Lung (tissue), 12 donors: ENCODE measurements around the gene CRKL. TPM values are rescaled to one million over a fixed set of nuclear protein-coding genes. Genes with fewer than 3 reads are reported as not detected.
"Not testable (repeated sequence)": the region's sequence is repeated elsewhere in the genome, so short reads cannot be mapped to it uniquely, and the experiment has no call there.

Experiments
- ATAC-seq: fragments of 200-7000 bp; cut with Tn5 transposase; one replicate; pipeline ENCODE4 v1.9.1; 2020; ENCODE audit warnings: moderate number of reproducible peaks; ENCODE audit not compliant: insufficient read depth, low FRiP score
- DNase-seq, 3 donors: peaks; one replicate each; pipeline ENCODE4 v3.0.0-alpha.2; 2013 to 2017
- H3K27ac ChIP-seq, 2 donors: one replicate each; pipeline ENCODE4 v1.5.1; 2013; ENCODE audit warnings: mild to moderate bottlenecking in 2 of 2, moderate library complexity in 2 of 2, control low read depth in 1 of 2, inconsistent platforms in 1 of 2, low read depth in 1 of 2, low read length in 1 of 2
- H3K27me3 ChIP-seq, 3 donors: one replicate each; pipeline ENCODE4 v1.5.1; 2013; ENCODE audit warnings: low read length in 2 of 3; ENCODE audit not compliant: control insufficient read depth in 3 of 3, insufficient read depth in 3 of 3
- H3K36me3 ChIP-seq, 4 donors: one replicate each; pipeline ENCODE4 v1.5.1; 2013; ENCODE audit warnings: low read length in 4 of 4, mild to moderate bottlenecking in 1 of 4, moderate library complexity in 1 of 4; ENCODE audit not compliant: control insufficient read depth in 4 of 4, insufficient read depth in 4 of 4
- H3K4me1 ChIP-seq, 5 donors: one replicate each; pipeline ENCODE4 v1.5.1; 2013; ENCODE audit warnings: low read length in 5 of 5, mild to moderate bottlenecking in 2 of 5, moderate library complexity in 1 of 5; ENCODE audit not compliant: control insufficient read depth in 5 of 5, insufficient read depth in 5 of 5
- H3K4me3 ChIP-seq: one replicate; pipeline ENCODE4 v1.5.1; 2013; ENCODE audit warnings: mild to moderate bottlenecking, control low read depth, moderate library complexity
- H3K9ac ChIP-seq, 2 donors: one replicate each; pipeline ENCODE4 v1.5.1; 2013; ENCODE audit warnings: low read length in 2 of 2, control low read depth in 1 of 2; ENCODE audit not compliant: insufficient read depth in 1 of 2
- H3K9me3 ChIP-seq, 4 donors: one replicate each; pipeline ENCODE4 v1.5.1; 2013; ENCODE audit warnings: low read length in 3 of 4, mild to moderate bottlenecking in 1 of 4, moderate library complexity in 1 of 4; ENCODE audit not compliant: control insufficient read depth in 4 of 4, insufficient read depth in 3 of 4
- WGBS, 2 donors: extraction: QIAGEN DNeasy Blood & Tissue Kit; methylation state at CpG; one replicate each; pipeline ENCODE4 v1.1.7; 2013; 5-methylcytosine and 5-hydroxymethylcytosine counted together
- polyA plus RNA-seq, 2 donors: library from polyadenylated mRNA; stranded (reverse); fragments of 200-250 nt; gene quantifications; one replicate each; pipeline ENCODE4 v1.2.1, GENCODE V29; 2013
- total RNA-seq, 2 donors: library from RNA; depleted of rRNA in 1 of 2; stranded (reverse); fragments of >200 nt in 1 of 2; gene quantifications; one replicate each; pipeline ENCODE4 v1.2.1, GENCODE V29; 2014 to 2021
- TF ChIP-seq, protein P1 (sequence below): IDR thresholded peaks from 2 replicates; pipeline ENCODE4 v1.5.1; 2012; ENCODE audit warnings: mild to moderate bottlenecking; ENCODE audit errors: control extremely low read depth, extremely low read depth
- donor health status: control.
- donor health status: control.
- donor health status: Bipolar disorder and iron deficiency.
- donor health status: healthy.
- donor health status: DM: yes; HTN: yes; CAD: no.

The CRKL gene
- total and polyA plus RNA-seq, 4 donors = 18.3 to 58.6 (median 39.1) TPM

DNA sequence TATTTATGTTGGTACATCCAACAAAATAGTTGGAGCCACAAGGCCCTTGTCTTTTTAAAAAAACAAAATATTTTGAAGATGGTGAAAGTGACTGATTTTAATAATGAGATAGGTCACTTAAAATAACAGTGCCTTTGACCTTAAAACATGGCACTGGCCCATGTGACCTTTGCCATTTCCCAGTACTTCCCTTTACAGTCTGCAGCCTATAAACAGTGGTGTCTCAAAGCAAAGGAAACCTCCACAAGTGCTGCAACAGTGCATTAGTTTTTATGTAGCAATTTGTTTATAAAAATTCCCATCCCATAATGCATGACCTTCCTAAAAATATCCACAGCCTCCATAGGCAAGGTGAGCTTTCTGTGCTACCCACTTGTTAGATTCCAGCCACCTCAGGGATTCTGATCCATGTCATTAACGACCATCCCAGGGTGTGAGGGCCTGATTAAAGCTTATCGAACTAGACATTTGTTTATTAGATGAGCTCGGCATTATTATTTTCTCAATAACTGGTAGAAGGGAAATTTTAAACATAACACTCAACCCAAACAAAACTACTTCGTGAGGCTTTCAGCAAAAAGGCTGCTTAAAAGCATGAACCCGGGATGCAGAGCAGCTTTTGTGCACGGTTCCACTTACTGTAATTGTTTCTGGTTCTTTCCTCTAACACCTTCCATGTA lies 28.0 kb upstream of the CRKL start:
- Histone ChIP-seq H3K27ac (no peak overlapping the region), H3K36me3 (peaks cover 4 to 13% (median 10%) of the 10 kb centered on the region in 4 donors), H3K9me3 (no peaks in the 10 kb centered on the region), H3K4me1 (no peaks in the 10 kb centered on the region), H3K9ac (no peak overlapping the region), H3K4me3 (no peak overlapping the region), H3K27me3 (no peaks in the 10 kb centered on the region)
- TF ChIP-seq, protein P1, sequence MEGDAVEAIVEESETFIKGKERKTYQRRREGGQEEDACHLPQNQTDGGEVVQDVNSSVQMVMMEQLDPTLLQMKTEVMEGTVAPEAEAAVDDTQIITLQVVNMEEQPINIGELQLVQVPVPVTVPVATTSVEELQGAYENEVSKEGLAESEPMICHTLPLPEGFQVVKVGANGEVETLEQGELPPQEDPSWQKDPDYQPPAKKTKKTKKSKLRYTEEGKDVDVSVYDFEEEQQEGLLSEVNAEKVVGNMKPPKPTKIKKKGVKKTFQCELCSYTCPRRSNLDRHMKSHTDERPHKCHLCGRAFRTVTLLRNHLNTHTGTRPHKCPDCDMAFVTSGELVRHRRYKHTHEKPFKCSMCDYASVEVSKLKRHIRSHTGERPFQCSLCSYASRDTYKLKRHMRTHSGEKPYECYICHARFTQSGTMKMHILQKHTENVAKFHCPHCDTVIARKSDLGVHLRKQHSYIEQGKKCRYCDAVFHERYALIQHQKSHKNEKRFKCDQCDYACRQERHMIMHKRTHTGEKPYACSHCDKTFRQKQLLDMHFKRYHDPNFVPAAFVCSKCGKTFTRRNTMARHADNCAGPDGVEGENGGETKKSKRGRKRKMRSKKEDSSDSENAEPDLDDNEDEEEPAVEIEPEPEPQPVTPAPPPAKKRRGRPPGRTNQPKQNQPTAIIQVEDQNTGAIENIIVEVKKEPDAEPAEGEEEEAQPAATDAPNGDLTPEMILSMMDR = no peak
- ATAC-seq (no peak), DNase-seq (no peak)
- 88 to 89% methylated on average over 6 of the region's 6 CpGs for WGBS, 2 donors

GRCh38 chr22:20889904-20890540 lies 27.2 kb upstream of the CRKL start:
- H3K36me3 ChIP-seq = peaks cover 4 to 11% (median 8%) of the 10 kb centered on the region in 4 donors
- WGBS, 2 donors = 89% methylated on average over 13 of the region's 13 CpGs
- TF ChIP-seq, protein P1 = no peak
- DNase-seq (no peak), ATAC-seq (no peak)
- H3K9ac ChIP-seq = no peak overlapping the region
- no peaks in the 10 kb centered on the region for H3K4me1 ChIP-seq
- H3K27me3 ChIP-seq = no peaks in the 10 kb centered on the region
- no peaks in the 10 kb centered on the region for H3K9me3 ChIP-seq
- no peak overlapping the region for H3K27ac ChIP-seq
- no peak overlapping the region for H3K4me3 ChIP-seq

DNA sequence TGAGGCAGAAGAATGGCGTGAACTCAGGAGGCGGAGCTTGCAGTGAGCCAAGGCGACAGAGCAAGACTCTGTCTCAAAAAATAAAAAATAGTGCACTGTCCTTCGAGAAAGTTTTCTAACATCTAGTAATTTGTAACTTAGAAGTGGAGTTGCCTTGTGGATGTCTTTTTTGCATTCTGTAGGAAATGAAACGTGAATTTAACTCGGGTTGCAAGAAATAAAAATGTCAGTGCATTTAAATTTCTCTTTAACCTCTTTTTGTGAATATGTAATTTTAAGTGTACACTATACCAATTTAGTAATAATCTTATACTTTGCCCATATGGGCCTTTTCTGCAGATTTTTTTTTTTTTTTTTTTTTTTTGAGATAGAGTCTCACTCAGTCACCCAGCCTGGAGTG lies 26.2 kb upstream of the CRKL start:
- no peak for DNase-seq
- H3K4me3 ChIP-seq = no peak overlapping the region
- TF ChIP-seq, protein P1 = no peak
- no peaks in the 10 kb centered on the region for H3K9me3 ChIP-seq
- H3K4me1 ChIP-seq = no peaks in the 10 kb centered on the region
- no peak for ATAC-seq
- no peaks in the 10 kb centered on the region for H3K27me3 ChIP-seq
- H3K27ac ChIP-seq = no peak overlapping the region
- WGBS, 2 donors = 96 to 97% methylated on average over 6 of the region's 6 CpGs
- peaks cover 4 to 10% (median 7%) of the 10 kb centered on the region in 4 donors for H3K36me3 ChIP-seq
- no peak overlapping the region for H3K9ac ChIP-seq

DNA sequence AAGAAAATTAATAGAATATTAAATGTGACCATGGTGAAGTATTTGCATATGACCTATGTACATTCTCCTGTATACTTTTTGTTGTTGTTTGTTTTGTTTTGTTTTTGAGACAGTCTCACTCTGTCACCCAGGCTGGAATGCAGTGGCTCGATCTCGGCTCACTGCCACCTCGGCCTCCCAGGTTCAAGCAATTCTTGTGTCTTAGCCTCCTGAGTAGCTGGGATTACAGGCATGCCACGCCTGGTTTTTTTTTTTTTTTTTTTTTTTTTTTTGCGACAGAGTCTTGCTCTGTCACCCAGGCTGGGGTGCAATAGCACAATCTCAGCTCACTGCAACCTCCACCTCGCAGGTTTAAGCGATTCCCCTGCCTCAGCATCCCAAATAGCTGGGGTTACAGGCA lies 19.5 kb upstream of the CRKL start:
- H3K9me3 ChIP-seq, H3K4me3 ChIP-seq, DNase-seq, H3K36me3 ChIP-seq, ATAC-seq, H3K27me3 ChIP-seq, H3K9ac ChIP-seq, H3K27ac ChIP-seq, H3K4me1 ChIP-seq: not testable (repeated sequence)
- 83 to 86% methylated on average over 6 to 7 of the region's 7 CpGs for WGBS, 2 donors
